Heart right ventricle (tissue), 16 donors: Measurements from ENCODE around the gene CD2BP2. TPM values are rescaled to one million over a fixed set of nuclear protein-coding genes. Genes with fewer than 3 reads are reported as not detected.
A peak's percentile ranks its signal among the peaks of the same experiment; 100 is the strongest.

ENCODE experiments used
- ATAC-seq, 8 donors: fragments of 200-7000 bp; cut with Tn5 transposase; one replicate each; pipeline ENCODE4 v1.9.1; 2020; ENCODE audit warnings: mild to moderate bottlenecking in 8 of 8, moderate library complexity in 8 of 8, moderate number of reproducible peaks in 1 of 8
- DNase-seq, 2 donors: peaks; one replicate each; pipeline ENCODE4 v3.0.0-alpha.2; 2020
- H3K27ac ChIP-seq, 10 donors: fragments of 200-600 bp; sonication (generic) in 2 of 10; one replicate each; pipeline versions ENCODE4 v1.5.0 to v1.8.0; 2020 to 2022; ENCODE audit warnings: mild to moderate bottlenecking in 3 of 10
- H3K27me3 ChIP-seq, 7 donors: fragments of 200-600 bp; one replicate each; pipeline ENCODE4 v1.8.0; 2021 to 2022; ENCODE audit warnings: mild to moderate bottlenecking in 2 of 7
- H3K36me3 ChIP-seq, 9 donors: fragments of 200-600 bp; sonication (generic) in 1 of 9; one replicate each; pipeline versions ENCODE4 v1.5.0 to v1.8.0; 2020 to 2022; ENCODE audit warnings: mild to moderate bottlenecking in 2 of 9
- H3K4me1 ChIP-seq, 9 donors: fragments of 200-600 bp; sonication (generic) in 1 of 9; one replicate each; pipeline versions ENCODE4 v1.5.0 to v1.8.0; 2020 to 2022; ENCODE audit warnings: mild to moderate bottlenecking in 4 of 9
- H3K4me3 ChIP-seq, 10 donors: fragments of 200-600 bp; sonication (generic) in 2 of 10; one replicate each; pipeline versions ENCODE4 v1.5.0 to v1.8.0; 2020 to 2022; ENCODE audit warnings: mild to moderate bottlenecking in 7 of 10, moderate library complexity in 2 of 10
- H3K9me3 ChIP-seq, 11 donors: fragments of 200-600 bp in 10 of 11; sonication (generic) in 2 of 11; one replicate each; pipeline versions ENCODE4 v1.5.0 to v1.8.0; 2013 to 2022; ENCODE audit warnings: mild to moderate bottlenecking in 2 of 11, control low read depth in 1 of 11, moderate library complexity in 1 of 11
- WGBS, 2 donors: extraction: QIAGEN DNeasy Blood & Tissue Kit; methylation state at CpG; one replicate each; pipeline ENCODE4 v1.1.7; 2013; ENCODE audit warnings: inconsistent platforms in 1 of 2; 5-methylcytosine and 5-hydroxymethylcytosine counted together
- intact Hi-C, 10 donors: fragments of 100-400 bp; cut with DNase I; formaldehyde crosslinking; loops; one replicate each; pipeline versions ENCODE4 v1.11.1 to v1.14.2; 2022
- long read RNA-seq, 3 donors: library from polyadenylated mRNA; unstranded; transcript quantifications; one replicate each; pipeline ENCODE4 v2.0.0, GENCODE V29; 2020 to 2021
- polyA plus RNA-seq, 2 donors: library from polyadenylated mRNA; stranded (reverse); fragments of 200-250 nt; gene quantifications; one replicate each; pipeline ENCODE4 v1.2.3, GENCODE V29; 2013
- total RNA-seq, 10 donors: library from RNA; stranded (reverse); fragmentation: NEBNext Ultra II Directional in 3 of 10; extraction: Animal tissue kit (Norgen Biotek cat#: 25700) in 3 of 10; gene quantifications; one replicate each; pipeline versions ENCODE4 v1.2.1 to v1.2.4, GENCODE V29; 2021 to 2023
- TF ChIP-seq, protein P1 (sequence below), 9 donors: fragments of 200-600 bp; sonication (generic) in 2 of 9; IDR thresholded peaks; one replicate each; pipeline versions ENCODE4 v1.5.0 to v1.8.0; 2021 to 2022; ENCODE audit warnings: antibody characterized with exemption in 9 of 9, mild to moderate bottlenecking in 5 of 9, moderate library complexity in 1 of 9
- donor health status: Arrhythmogenic right ventricular cardiomyopathy.
- donor health status: ischemic (EF 13 %, LVEDD 7.1; RV severe dilation, severe dysfunction).
- donor health status: healthy with polysubstance abuse.
- donor health status: DM: no; HTN: yes; CAD: no.
- donor health status: DM: no; HTN: no; CAD: no.
- donor health status: ischemic (EF 25% LVEDD 6.9; RV normal size, moderate dysfunction).
- donor health status: ischemic (EF 25% LVEDD 5.7; RV mildly dilated, moderate dysfunction).
- donor health status: healthy.
- donor health status: DM: yes; HTN: yes; CAD: no.
- donor health status: Ischemic cardiomyopathy.
- donor health status: ischemic (EF 35%, LVEDD 5.7; RV mildly dilated, moderate dysfunction).
- donor health status: nonischemic (EF 11% LVEDD 7.7; RV severe dilation, severe dysfunction).
- donor health status: DM: yes; HTN: yes; CAD: no.
- donor health status: PGD.
- donor health status: ischemic (EF 29% LVEDD 5.4; RV normal size, mild dysfunction).
- donor health status: nonischemic (EF 23%, LVEDD 6.1; RV moderate dilation, normal function).

The CD2BP2 gene
- total RNA-seq (10 to 100 TPM; 34.9 to 48.8 (median 38.8) TPM), polyA plus RNA-seq (10 to 100 TPM; 19.9 to 47.7 TPM)
- long read RNA-seq, donor 1, transcript CD2BP2-201 (7 exons, 3,421 nt), result major isoform, 49 of 85 reads
- long read RNA-seq, donor 1, partial matches to known transcripts, result 17 of 85 reads
- long read RNA-seq, donor 1, other reads (novel, unspliced or antisense), result 17 of 85 reads
- long read RNA-seq, donor 2, transcript CD2BP2-201 (7 exons, 3,421 nt), result major isoform, 47 of 91 reads
- long read RNA-seq, donor 2, partial matches to known transcripts, result 31 of 91 reads
- long read RNA-seq, donor 2, other reads (novel, unspliced or antisense), result 12 of 91 reads
- long read RNA-seq, donor 3, transcript CD2BP2-201 (7 exons, 3,421 nt), result major isoform, 104 of 137 reads
- long read RNA-seq, donor 3, transcript CD2BP2-203 (6 exons, 1,417 nt), result minor isoform, 5 of 137 reads
- long read RNA-seq, donor 3, partial matches to known transcripts, result 5 of 137 reads
- long read RNA-seq, donor 3, other reads (novel, unspliced or antisense), result 23 of 137 reads

DNA sequence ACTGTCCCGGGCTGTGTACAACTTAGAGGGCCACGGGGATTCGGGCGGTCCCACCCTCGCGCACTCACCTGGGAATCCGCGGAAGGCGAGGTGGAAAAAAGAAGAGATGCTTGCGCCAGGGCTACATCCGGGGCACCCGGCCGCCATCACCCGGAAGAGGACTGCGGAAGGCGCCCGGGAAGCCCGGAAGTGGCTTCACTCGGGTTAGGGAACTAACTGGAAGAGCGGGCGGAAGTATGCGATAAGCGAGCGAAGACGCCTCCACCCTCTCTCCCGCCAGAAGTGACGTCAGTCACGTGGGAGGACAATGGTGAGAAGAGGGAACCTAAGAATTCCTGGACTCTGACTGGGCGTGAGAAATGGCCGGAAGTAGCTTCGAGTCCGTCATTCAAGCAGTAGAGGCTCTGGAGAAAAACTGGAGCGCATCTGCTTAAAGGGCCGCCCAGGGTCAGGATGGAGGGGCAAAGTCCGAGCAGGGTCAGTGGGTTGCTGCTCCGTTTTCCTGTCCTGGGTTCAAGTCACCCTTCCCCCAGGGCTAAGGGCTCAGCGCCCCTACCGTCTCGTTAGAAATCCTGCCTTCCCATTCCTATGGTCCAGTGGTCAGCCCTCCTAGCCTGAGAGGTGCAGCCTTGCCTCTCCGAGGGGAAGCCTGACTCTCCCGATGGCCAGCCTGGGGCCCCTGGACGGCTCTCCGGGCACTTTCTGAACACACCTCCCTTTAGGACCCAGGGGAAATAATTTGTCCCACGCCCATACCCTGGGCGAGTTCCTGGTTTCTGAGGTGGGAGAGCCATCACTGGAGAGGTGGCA is at the start of gene CD2BP2:
Gene CD2BP2, minus strand, starts transcription at position 165 of the 810 bp plus-strand sequence. CDS start 627 bp downstream, outside the sequence.
- intact Hi-C loops, result loop anchor here in 3 of 10 donors (5.0 to 10.0 kb wide), 3 partner anchors 42 to 59 kb away; partner anchors contain the start of genes ZNF48 (in 1 of the 3) and ZNF771 (in 1 of the 3)
- H3K36me3 ChIP-seq, result peaks cover 0 to 75% (median 37%) of the 10 kb centered on the region in 9 donors

DNA sequence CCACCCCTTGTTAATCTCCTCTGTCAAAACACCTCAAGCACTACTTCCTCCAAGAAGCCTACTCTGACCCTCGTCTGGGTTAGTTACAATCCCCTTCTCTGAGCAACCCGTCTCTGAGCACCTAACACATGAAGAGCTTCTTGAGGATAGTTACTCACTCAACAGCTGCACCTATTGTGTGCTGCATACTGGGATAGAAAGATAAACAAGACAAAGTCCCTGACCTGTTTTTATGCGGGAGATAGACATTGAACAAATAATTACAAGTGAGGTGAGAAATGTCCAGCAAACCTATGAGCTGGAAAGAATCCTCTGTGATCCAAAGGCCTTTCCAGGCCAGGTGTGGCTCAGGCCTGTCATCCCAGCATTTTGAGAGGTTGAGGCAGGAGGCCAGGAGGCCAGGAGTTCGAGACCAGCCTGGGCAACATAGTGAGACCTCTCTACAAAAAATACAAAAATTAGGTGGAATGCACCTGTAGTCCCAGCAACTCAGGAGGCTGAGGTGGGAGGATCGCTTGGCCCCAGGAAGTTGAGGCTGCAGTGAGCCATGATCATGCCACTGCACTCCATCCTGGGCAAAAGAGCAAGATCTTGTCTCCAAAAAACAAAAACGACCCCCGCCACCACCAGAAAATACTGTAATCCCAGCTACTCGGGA is 46.8 kb upstream of the CD2BP2 start:
- intact Hi-C loops, result loop anchor here in 5 of 10 donors (10.0 kb wide), 4 partner anchors 47 to 327 kb away; partner anchors contain the start of genes TBX6 (in 3 of the 5), YPEL3 (in 3 of the 5), CD2BP2 (in 1 of the 5) and MAPK3 (in 1 of the 5)
- peaks cover 0 to 23% (median 16%) of the 10 kb centered on the region in 9 donors for H3K4me1 ChIP-seq
- H3K9me3 ChIP-seq, result no peaks in the 10 kb centered on the region
- no peak for DNase-seq
- peaks cover 0 to 19% (median 7%) of the 10 kb centered on the region in 9 donors for H3K36me3 ChIP-seq
- no peak overlapping the region for H3K27ac ChIP-seq
- TF ChIP-seq, protein P1, sequence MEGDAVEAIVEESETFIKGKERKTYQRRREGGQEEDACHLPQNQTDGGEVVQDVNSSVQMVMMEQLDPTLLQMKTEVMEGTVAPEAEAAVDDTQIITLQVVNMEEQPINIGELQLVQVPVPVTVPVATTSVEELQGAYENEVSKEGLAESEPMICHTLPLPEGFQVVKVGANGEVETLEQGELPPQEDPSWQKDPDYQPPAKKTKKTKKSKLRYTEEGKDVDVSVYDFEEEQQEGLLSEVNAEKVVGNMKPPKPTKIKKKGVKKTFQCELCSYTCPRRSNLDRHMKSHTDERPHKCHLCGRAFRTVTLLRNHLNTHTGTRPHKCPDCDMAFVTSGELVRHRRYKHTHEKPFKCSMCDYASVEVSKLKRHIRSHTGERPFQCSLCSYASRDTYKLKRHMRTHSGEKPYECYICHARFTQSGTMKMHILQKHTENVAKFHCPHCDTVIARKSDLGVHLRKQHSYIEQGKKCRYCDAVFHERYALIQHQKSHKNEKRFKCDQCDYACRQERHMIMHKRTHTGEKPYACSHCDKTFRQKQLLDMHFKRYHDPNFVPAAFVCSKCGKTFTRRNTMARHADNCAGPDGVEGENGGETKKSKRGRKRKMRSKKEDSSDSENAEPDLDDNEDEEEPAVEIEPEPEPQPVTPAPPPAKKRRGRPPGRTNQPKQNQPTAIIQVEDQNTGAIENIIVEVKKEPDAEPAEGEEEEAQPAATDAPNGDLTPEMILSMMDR (IDR thresholded peaks at IDR 0.05), result no peak
- H3K27me3 ChIP-seq, result no peaks in the 10 kb centered on the region
- WGBS, 2 donors, result 88 to 93% methylated on average over 8 of the region's 8 CpGs
- H3K4me3 ChIP-seq, result no peak overlapping the region
- ATAC-seq, result no peak

More for the DNA sequence above, at the start of gene CD2BP2:
- peaks cover 26 to 51% (median 40%) of the 10 kb centered on the region in 9 donors for H3K4me1 ChIP-seq
- no peaks in the 10 kb centered on the region for H3K9me3 ChIP-seq
- TF ChIP-seq, protein P1 (IDR thresholded peaks at IDR 0.05), result no peak
- ATAC-seq, result peak; percentile 87 to 96 (median 95)
- DNase-seq, result peak; percentile 92 to 98
- H3K4me3 ChIP-seq, result peak within 1 kb of the TSS; percentile 47 to 99 (median 82)
- 0 to 1% methylated on average over 45 of the region's 45 CpGs for WGBS, 2 donors
- no peaks in the 10 kb centered on the region for H3K27me3 ChIP-seq
- peak within 1 kb of the TSS; percentile 70 to 99 (median 97) for H3K27ac ChIP-seq

DNA sequence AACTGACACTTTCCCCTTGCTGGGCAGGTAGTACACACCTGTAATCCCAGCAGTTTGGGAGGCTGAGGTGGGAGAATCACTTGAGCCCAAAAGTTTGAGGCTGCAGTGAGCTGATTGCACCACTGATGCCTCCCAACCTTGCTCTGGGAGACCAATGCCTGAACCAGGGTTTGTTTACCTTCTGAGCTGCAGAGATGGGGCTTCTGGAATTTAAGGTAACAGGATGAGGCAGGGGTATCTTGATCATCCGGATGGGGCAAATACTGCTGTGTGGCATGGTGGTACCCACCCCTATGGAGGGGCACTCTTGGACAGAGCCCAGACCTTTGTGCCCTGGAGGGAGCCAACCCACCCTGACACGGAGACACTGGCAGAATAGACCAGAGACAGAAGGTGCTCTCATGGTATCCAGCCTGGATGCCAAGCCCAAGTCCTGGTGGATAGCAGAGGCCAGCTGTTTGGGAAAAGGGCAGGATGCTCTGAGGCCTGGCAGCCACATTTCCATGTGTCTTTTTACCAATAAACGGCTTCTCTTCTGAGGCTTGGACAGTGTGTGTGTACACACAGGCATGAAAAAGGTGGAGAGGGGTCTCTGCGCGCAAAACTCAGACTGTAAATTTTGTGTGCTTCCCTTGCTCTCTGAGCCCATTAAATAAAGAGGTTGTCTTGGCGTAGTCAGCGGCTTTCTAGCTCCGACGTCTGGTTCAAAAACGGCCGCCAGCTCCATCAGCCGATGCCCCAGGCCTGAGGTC is 44.5 kb upstream of the CD2BP2 start:
- Histone ChIP-seq H3K36me3 (peaks cover 0 to 19% (median 7%) of the 10 kb centered on the region in 9 donors), H3K27ac (peak overlapping the region; percentile 24 to 96 (median 89)), H3K4me3 (peak overlapping the region; percentile 50 to 83 (median 70)), H3K9me3 (no peaks in the 10 kb centered on the region), H3K27me3 (no peaks in the 10 kb centered on the region), H3K4me1 (peaks cover 4 to 32% (median 25%) of the 10 kb centered on the region in 9 donors)
- TF ChIP-seq, protein P1 (IDR thresholded peaks at IDR 0.05), result no peak
- ATAC-seq (no peak), DNase-seq (no peak)
- 12 to 13% methylated on average over 12 of the region's 12 CpGs for WGBS, 2 donors
- intact Hi-C loops, result loop anchor here in 5 of 10 donors (5.0 to 10.0 kb wide), 5 partner anchors 42 to 325 kb away; partner anchors contain the start of genes TBX6 (in 3 of the 5), YPEL3 (in 3 of the 5), CD2BP2 (in 2 of the 5) and MAPK3 (in 1 of the 5)
